Uterus (tissue), 2 donors: ENCODE results near the gene MTCL1.

Experiments used
- POLR2A ChIP-seq, 2 donors: fragments of 450-650 bp; IDR thresholded peaks; one replicate each; pipeline ENCODE4 v1.6.1; 2016; ENCODE audit warnings: antibody characterized with exemption in 2 of 2, mild to moderate bottlenecking in 1 of 2, moderate library complexity in 1 of 2
- TF ChIP-seq, protein P1 (sequence below), 4 experiments: fragments of 200-600 bp in 2 of 4; fragments of 450-650 bp in 2 of 4; sonication (generic) in 2 of 4; IDR thresholded peaks; one replicate each; pipeline ENCODE4 v1.5.1; 2016 to 2019; ENCODE audit warnings: antibody characterized with exemption in 4 of 4, mild to moderate bottlenecking in 2 of 4, moderate library complexity in 1 of 4

DNA sequence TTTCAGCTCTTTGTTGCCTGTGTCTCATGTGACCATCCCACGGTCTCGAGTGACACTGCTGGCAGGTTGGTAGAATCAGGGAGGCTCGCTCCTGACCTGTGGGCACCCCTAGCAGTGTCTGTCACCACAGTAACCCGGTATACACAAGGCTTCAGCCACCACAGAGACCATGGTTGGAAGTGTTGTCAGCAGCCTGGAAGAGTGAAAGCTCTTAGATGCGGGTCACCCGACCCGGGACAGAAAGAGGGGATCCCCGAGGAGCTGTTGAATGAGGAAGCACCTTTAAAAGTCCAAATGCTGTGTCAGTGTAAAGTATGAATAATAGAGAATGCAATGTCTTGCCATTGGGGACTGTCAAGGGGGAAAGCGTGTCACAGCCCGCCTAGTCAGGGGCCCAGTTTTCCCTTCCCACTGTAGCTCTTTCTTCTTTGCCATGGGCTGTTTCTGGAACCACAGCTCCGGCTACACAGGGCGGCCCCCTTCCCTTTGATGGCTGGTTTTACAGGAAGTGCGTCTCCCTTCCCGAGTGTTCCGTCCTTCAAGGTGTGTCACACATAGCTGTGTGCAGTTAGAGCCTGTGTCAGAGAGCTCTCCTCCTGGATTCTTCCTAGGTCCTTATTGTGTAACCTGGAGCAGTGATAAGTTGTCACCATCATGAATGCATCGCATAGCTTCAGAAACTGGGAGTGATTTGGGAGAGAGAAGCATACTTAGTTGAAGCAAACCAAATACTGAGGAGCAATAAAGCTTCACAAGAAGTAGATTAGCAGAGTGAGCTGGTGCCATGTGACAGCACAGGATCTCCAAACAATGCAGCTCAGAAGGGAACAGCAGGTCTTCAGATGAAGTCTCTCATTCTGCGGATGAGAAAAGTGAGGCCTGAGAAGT lies 81.4 kb downstream of the MTCL1 start:
- TF ChIP-seq, protein P1, sequence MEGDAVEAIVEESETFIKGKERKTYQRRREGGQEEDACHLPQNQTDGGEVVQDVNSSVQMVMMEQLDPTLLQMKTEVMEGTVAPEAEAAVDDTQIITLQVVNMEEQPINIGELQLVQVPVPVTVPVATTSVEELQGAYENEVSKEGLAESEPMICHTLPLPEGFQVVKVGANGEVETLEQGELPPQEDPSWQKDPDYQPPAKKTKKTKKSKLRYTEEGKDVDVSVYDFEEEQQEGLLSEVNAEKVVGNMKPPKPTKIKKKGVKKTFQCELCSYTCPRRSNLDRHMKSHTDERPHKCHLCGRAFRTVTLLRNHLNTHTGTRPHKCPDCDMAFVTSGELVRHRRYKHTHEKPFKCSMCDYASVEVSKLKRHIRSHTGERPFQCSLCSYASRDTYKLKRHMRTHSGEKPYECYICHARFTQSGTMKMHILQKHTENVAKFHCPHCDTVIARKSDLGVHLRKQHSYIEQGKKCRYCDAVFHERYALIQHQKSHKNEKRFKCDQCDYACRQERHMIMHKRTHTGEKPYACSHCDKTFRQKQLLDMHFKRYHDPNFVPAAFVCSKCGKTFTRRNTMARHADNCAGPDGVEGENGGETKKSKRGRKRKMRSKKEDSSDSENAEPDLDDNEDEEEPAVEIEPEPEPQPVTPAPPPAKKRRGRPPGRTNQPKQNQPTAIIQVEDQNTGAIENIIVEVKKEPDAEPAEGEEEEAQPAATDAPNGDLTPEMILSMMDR (IDR thresholded peaks at IDR 0.05): no peak
- no peak for TF ChIP-seq POLR2A (IDR thresholded peaks at IDR 0.05)
